SK-N-SH treated with all-trans-retinoic acid at 6 μM for 48 hours (cell line): Measurements from ENCODE around the gene VPS13D.
A peak's percentile ranks its signal among the peaks of the same experiment; 100 is the strongest.

Source experiments
- CSRNP3 ChIP-seq: fragments of 250-450 bp; sonication (Bioruptor Pico); IDR thresholded peaks from 2 replicates; pipeline ENCODE4 v1.5.1; 2021; ENCODE audit warnings: mild to moderate bottlenecking, moderate library complexity
- ESRRG ChIP-seq: fragments of 250-450 bp; sonication (Bioruptor Pico); IDR thresholded peaks from 2 replicates; pipeline ENCODE4 v1.6.1; 2021; ENCODE audit warnings: mild to moderate bottlenecking
- TOX ChIP-seq: fragments of 250-450 bp; sonication (Bioruptor Pico); IDR thresholded peaks from 2 replicates; pipeline ENCODE4 v1.8.0; 2021; ENCODE audit warnings: mild to moderate bottlenecking, moderate library complexity, borderline replicate concordance
- ZFP30 ChIP-seq: fragments of 450-650 bp; formaldehyde crosslinking; IDR thresholded peaks from 2 replicates; pipeline ENCODE4 v1.5.0; 2022; ENCODE audit warnings: mild to moderate bottlenecking, moderate library complexity
- ZNF70 ChIP-seq: fragments of 450-650 bp; formaldehyde crosslinking; IDR thresholded peaks from 2 replicates; pipeline ENCODE4 v1.5.0; 2020; ENCODE audit warnings: mild to moderate bottlenecking, moderate library complexity
- ZNF8 ChIP-seq: fragments of 450-650 bp; formaldehyde crosslinking; IDR thresholded peaks from 2 replicates; pipeline ENCODE4 v1.5.0; 2020; ENCODE audit warnings: mild to moderate bottlenecking, moderate library complexity
- TF ChIP-seq, protein P1 (sequence below): fragments of 250-450 bp; sonication (Bioruptor Pico); IDR thresholded peaks from 2 replicates; pipeline ENCODE4 v1.5.0; 2020; ENCODE audit warnings: mild to moderate bottlenecking, moderate library complexity
- TF ChIP-seq, protein P2 (sequence below): fragments of 250-450 bp; sonication (Bioruptor Pico); IDR thresholded peaks from 2 replicates; pipeline ENCODE4 v1.8.0; 2020; ENCODE audit warnings: mild to moderate bottlenecking, moderate library complexity, borderline replicate concordance

GRCh38 chr1:12447849-12448312 is 218.1 kb downstream of the VPS13D start:
- TF ChIP-seq, protein P1, sequence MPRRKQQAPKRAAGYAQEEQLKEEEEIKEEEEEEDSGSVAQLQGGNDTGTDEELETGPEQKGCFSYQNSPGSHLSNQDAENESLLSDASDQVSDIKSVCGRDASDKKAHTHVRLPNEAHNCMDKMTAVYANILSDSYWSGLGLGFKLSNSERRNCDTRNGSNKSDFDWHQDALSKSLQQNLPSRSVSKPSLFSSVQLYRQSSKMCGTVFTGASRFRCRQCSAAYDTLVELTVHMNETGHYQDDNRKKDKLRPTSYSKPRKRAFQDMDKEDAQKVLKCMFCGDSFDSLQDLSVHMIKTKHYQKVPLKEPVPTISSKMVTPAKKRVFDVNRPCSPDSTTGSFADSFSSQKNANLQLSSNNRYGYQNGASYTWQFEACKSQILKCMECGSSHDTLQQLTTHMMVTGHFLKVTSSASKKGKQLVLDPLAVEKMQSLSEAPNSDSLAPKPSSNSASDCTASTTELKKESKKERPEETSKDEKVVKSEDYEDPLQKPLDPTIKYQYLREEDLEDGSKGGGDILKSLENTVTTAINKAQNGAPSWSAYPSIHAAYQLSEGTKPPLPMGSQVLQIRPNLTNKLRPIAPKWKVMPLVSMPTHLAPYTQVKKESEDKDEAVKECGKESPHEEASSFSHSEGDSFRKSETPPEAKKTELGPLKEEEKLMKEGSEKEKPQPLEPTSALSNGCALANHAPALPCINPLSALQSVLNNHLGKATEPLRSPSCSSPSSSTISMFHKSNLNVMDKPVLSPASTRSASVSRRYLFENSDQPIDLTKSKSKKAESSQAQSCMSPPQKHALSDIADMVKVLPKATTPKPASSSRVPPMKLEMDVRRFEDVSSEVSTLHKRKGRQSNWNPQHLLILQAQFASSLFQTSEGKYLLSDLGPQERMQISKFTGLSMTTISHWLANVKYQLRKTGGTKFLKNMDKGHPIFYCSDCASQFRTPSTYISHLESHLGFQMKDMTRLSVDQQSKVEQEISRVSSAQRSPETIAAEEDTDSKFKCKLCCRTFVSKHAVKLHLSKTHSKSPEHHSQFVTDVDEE (CRISPR knock-in tag): no peak
- TF ChIP-seq ESRRG (no peak), ZNF70 (CRISPR knock-in tag) (no peak), ZNF8 (CRISPR knock-in tag) (0 out of 2 replicates have a peak, but pooled peaks have one; percentile 1), TOX (CRISPR knock-in tag) (peak; percentile 55; the same call in 1 of the 2 replicates), ZFP30 (no peak), CSRNP3 (CRISPR knock-in tag) (no peak)
- TF ChIP-seq, protein P2, sequence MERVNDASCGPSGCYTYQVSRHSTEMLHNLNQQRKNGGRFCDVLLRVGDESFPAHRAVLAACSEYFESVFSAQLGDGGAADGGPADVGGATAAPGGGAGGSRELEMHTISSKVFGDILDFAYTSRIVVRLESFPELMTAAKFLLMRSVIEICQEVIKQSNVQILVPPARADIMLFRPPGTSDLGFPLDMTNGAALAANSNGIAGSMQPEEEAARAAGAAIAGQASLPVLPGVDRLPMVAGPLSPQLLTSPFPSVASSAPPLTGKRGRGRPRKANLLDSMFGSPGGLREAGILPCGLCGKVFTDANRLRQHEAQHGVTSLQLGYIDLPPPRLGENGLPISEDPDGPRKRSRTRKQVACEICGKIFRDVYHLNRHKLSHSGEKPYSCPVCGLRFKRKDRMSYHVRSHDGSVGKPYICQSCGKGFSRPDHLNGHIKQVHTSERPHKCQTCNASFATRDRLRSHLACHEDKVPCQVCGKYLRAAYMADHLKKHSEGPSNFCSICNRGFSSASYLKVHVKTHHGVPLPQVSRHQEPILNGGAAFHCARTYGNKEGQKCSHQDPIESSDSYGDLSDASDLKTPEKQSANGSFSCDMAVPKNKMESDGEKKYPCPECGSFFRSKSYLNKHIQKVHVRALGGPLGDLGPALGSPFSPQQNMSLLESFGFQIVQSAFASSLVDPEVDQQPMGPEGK (CRISPR knock-in tag): 0 out of 2 replicates have a peak, but pooled peaks have one; percentile 40
